H9 (cell line): ENCODE results near the gene ISLR2. TPM values are rescaled to one million over a fixed set of nuclear protein-coding genes. Genes with fewer than 3 reads are reported as not detected.
A peak's percentile ranks its signal among the peaks of the same experiment; 100 is the strongest.

Source experiments
- DNase-seq: peaks from one replicate; pipeline ENCODE4 v3.0.0-alpha.2; 2017
- H2AFZ ChIP-seq: one replicate; pipeline ENCODE4 v1.6.1; 2013; ENCODE audit warnings: mild to moderate bottlenecking, low read length, control low read depth, moderate library complexity
- H2AK5ac ChIP-seq: 2 replicates; pipeline ENCODE4 v1.6.1; 2013; ENCODE audit warnings: low read length, control low read depth, mixed read lengths; ENCODE audit not compliant: insufficient read length
- H2BK120ac ChIP-seq: one replicate; pipeline ENCODE4 v1.6.1; 2013; ENCODE audit warnings: low read depth, mild to moderate bottlenecking, low read length, control low read depth, inconsistent platforms; ENCODE audit not compliant: poor library complexity, severe bottlenecking
- H2BK12ac ChIP-seq: 2 replicates; pipeline ENCODE4 v1.6.1; 2013; ENCODE audit warnings: low read length, control low read depth, mixed read lengths, low read depth; ENCODE audit not compliant: insufficient read length
- H2BK15ac ChIP-seq: 2 replicates; pipeline ENCODE4 v1.6.1; 2013; ENCODE audit warnings: low read depth, low read length, control low read depth
- H2BK20ac ChIP-seq: one replicate; pipeline ENCODE4 v1.6.1; 2013; ENCODE audit warnings: low read depth, mild to moderate bottlenecking, low read length, control low read depth, inconsistent platforms; ENCODE audit not compliant: poor library complexity, severe bottlenecking
- H2BK5ac ChIP-seq: 2 replicates; pipeline ENCODE4 v1.6.1; 2013; ENCODE audit warnings: low read length, control low read depth, mixed read lengths; ENCODE audit not compliant: insufficient read length
- H3K14ac ChIP-seq: 2 replicates; pipeline ENCODE4 v1.6.1; 2013; ENCODE audit warnings: low read length, control low read depth; ENCODE audit not compliant: insufficient read depth
- H3K18ac ChIP-seq: 2 replicates; pipeline ENCODE4 v1.6.1; 2013; ENCODE audit warnings: low read depth, mild to moderate bottlenecking, mixed read lengths, low read length, control low read depth; ENCODE audit not compliant: insufficient read length
- H3K23ac ChIP-seq: 2 replicates; pipeline ENCODE4 v1.6.1; 2013; ENCODE audit warnings: low read length, control low read depth, mixed read lengths, low read depth; ENCODE audit not compliant: insufficient read length
- H3K23me2 ChIP-seq: 2 replicates; pipeline ENCODE4 v1.6.1; 2013; ENCODE audit warnings: low read depth, mild to moderate bottlenecking, mixed read lengths, low read length, control low read depth; ENCODE audit not compliant: insufficient read length, poor library complexity, severe bottlenecking
- H3K27ac ChIP-seq: 2 replicates; pipeline ENCODE4 v1.5.1; 2013; ENCODE audit warnings: low read length, control low read depth, mixed read lengths, low read depth; ENCODE audit not compliant: insufficient read length
- H3K27me3 ChIP-seq: 2 replicates; pipeline ENCODE4 v1.6.1; 2013; ENCODE audit warnings: low read length, control low read depth, inconsistent platforms; ENCODE audit not compliant: insufficient read depth
- H3K4ac ChIP-seq: 2 replicates; pipeline ENCODE4 v1.6.1; 2013; ENCODE audit warnings: low read depth, mild to moderate bottlenecking, control low read depth, inconsistent platforms, low read length, moderate library complexity
- H3K4me1 ChIP-seq: 2 replicates; pipeline ENCODE4 v1.6.1; 2013; ENCODE audit warnings: low read length, control low read depth, inconsistent platforms; ENCODE audit not compliant: insufficient read depth
- H3K4me2 ChIP-seq: 2 replicates; pipeline ENCODE4 v1.6.1; 2013; ENCODE audit warnings: low read length, control low read depth, mixed read lengths; ENCODE audit not compliant: insufficient read length, insufficient read depth
- H3K56ac ChIP-seq: 2 replicates; pipeline ENCODE4 v1.6.1; 2013; ENCODE audit warnings: low read depth, mild to moderate bottlenecking, mixed read lengths, low read length, control low read depth; ENCODE audit not compliant: insufficient read length
- H3K79me1 ChIP-seq: 2 replicates; pipeline ENCODE4 v1.6.1; 2013; ENCODE audit warnings: low read depth, mild to moderate bottlenecking, moderate library complexity, low read length, control low read depth, inconsistent platforms; ENCODE audit not compliant: insufficient read depth, poor library complexity, severe bottlenecking
- H3K79me2 ChIP-seq: 2 replicates; pipeline ENCODE4 v1.6.1; 2013; ENCODE audit warnings: low read length, control low read depth, inconsistent platforms; ENCODE audit not compliant: insufficient read depth
- H3K9ac ChIP-seq: 2 replicates; pipeline ENCODE4 v1.6.1; 2013; ENCODE audit warnings: low read length, control low read depth, mixed read lengths; ENCODE audit not compliant: insufficient read length; ENCODE audit errors: extremely low read depth
- H3K9me3 ChIP-seq: one replicate; pipeline ENCODE4 v1.6.1; 2013; ENCODE audit warnings: low read depth, low read length, inconsistent platforms; ENCODE audit not compliant: control insufficient read depth
- H3T11ph ChIP-seq: one replicate; pipeline ENCODE4 v1.6.1; 2013; ENCODE audit warnings: mild to moderate bottlenecking, low read length, control low read depth, inconsistent platforms
- H4K20me1 ChIP-seq: one replicate; pipeline ENCODE4 v1.6.1; 2013; ENCODE audit not compliant: control insufficient read depth, insufficient read length, insufficient read depth
- H4K5ac ChIP-seq: 2 replicates; pipeline ENCODE4 v1.6.1; 2013; ENCODE audit warnings: low read depth, mild to moderate bottlenecking, mixed read lengths, low read length, control low read depth; ENCODE audit not compliant: insufficient read length
- H4K8ac ChIP-seq: replicated peaks from 2 replicates; pipeline ENCODE4 v1.6.1; 2013; ENCODE audit warnings: low read length, control low read depth, mixed read lengths, low read depth; ENCODE audit not compliant: insufficient read length
- H4K91ac ChIP-seq: 2 replicates; pipeline ENCODE4 v1.6.1; 2013; ENCODE audit warnings: low read depth, mild to moderate bottlenecking, moderate library complexity, mixed read lengths, low read length, control low read depth; ENCODE audit not compliant: insufficient read length
- H3K27ac Mint-ChIP-seq, 3 experiments: 2 replicates in 2 of 3; 3 replicates in 1 of 3; pipeline ENCODE4 v1.8.0; 2020 to 2021; ENCODE audit warnings: mixed read lengths in 3 of 3, mild to moderate bottlenecking in 1 of 3, moderate library complexity in 1 of 3
- H3K27me3 Mint-ChIP-seq: 2 replicates; pipeline ENCODE4 v1.8.0; 2021; ENCODE audit warnings: low read depth, mild to moderate bottlenecking, moderate library complexity, mixed read lengths
- H3K36me3 Mint-ChIP-seq, 3 experiments: 2 replicates in 2 of 3; 3 replicates in 1 of 3; pipeline ENCODE4 v1.8.0; 2020 to 2021; ENCODE audit warnings: low read depth in 3 of 3, mixed read lengths in 3 of 3; ENCODE audit not compliant: insufficient read depth in 1 of 3
- H3K4me1 Mint-ChIP-seq, 2 experiments: 2 replicates each; pipeline ENCODE4 v1.8.0; 2020; ENCODE audit warnings: mixed read lengths in 2 of 2
- H3K4me3 Mint-ChIP-seq, 2 experiments: 2 replicates in 1 of 2; 3 replicates in 1 of 2; pipeline ENCODE4 v1.8.0; 2020 to 2021; ENCODE audit warnings: mild to moderate bottlenecking in 2 of 2, mixed read lengths in 2 of 2, moderate library complexity in 1 of 2
- H3K9me3 Mint-ChIP-seq, 2 experiments: 2 replicates in 1 of 2; 3 replicates in 1 of 2; pipeline ENCODE4 v1.8.0; 2020; ENCODE audit warnings: mild to moderate bottlenecking in 2 of 2, mixed read lengths in 2 of 2, moderate library complexity in 1 of 2
- CTCF ChIP-seq: fragments of 200-600 bp; sonication (generic); conservative IDR thresholded peaks from 3 replicates; pipeline ENCODE4 v1.8.0; 2021; ENCODE audit warnings: antibody characterized with exemption, mild to moderate bottlenecking
- WGBS: extraction: QIAGEN DNeasy Blood & Tissue Kit; methylation state at CpG from one replicate; pipeline ENCODE4 v1.1.7; 2013; ENCODE audit warnings: missing lambda C conversion rate, low lambda C conversion rate, mixed read lengths; ENCODE audit not compliant: insufficient read length; ENCODE audit errors: extremely low coverage; 5-methylcytosine and 5-hydroxymethylcytosine counted together
- total RNA-seq: library from RNA; stranded (reverse); gene quantifications from 2 replicates; pipeline ENCODE4 v1.2.1, GENCODE V29; 2021

ISLR2 gene
- total RNA-seq, 1 experiment from 2014 or later: 0.09 TPM

- Mint-ChIP-seq H3K36me3 (peaks cover 0 to 5% (median 4%) of the 10 kb centered on the region in 3 experiments; a peak in 1 of 7 replicates), H3K4me3 (no peak overlapping the region), H3K27me3 (peaks cover 14% of the 10 kb centered on the region), H3K9me3 (peaks cover 3 to 12% of the 10 kb centered on the region in 2 experiments), H3K27ac (no peak overlapping the region), H3K4me1 (peaks cover 31 to 36% of the 10 kb centered on the region in 2 experiments)
- Histone ChIP-seq H3K56ac (no peak overlapping the region), H2BK15ac (no peak overlapping the region), H3K23me2 (no peaks in the 10 kb centered on the region), H2AK5ac (no peak overlapping the region), H3K9me3 (no peaks in the 10 kb centered on the region), H4K20me1 (no peaks in the 10 kb centered on the region), H3K18ac (no peak overlapping the region), H3T11ph (no peak overlapping the region), H2BK20ac (no peak overlapping the region), H2AFZ (no peak overlapping the region), H3K4ac (no peak overlapping the region), H2BK12ac (no peak overlapping the region), H3K4me2 (no peak overlapping the region), H3K4me1 (peaks cover 10% of the 10 kb centered on the region; the same call in 1 of the 2 replicates), H4K91ac (no peak overlapping the region), H3K79me1 (no peaks in the 10 kb centered on the region), H4K8ac (no peak overlapping the region), H3K9ac (no peak overlapping the region), H2BK5ac (no peak overlapping the region), H3K79me2 (no peaks in the 10 kb centered on the region), H2BK120ac (no peak overlapping the region), H3K27ac (no peak overlapping the region), H4K5ac (no peak overlapping the region), H3K27me3 (no peaks in the 10 kb centered on the region), H3K23ac (no peak overlapping the region), H3K14ac (no peak overlapping the region)
- TF ChIP-seq CTCF: peak; percentile 52; the same call in 2 of the 3 replicates
- WGBS: no CpG with 5 or more reads among the region's 6 CpGs
- peak; percentile 75 for DNase-seq
Measured at GRCh38 chr15:74144153-74144775, 13.9 kb downstream of the ISLR2 start.
